GM10248 (cell line): ENCODE results near the gene GPR21.

ENCODE experiments used
- CTCF ChIA-PET: fragments of 300-600 bp; sonication (Branson Sonifier 250); formaldehyde crosslinking; extraction: SDS; loops from one replicate; lab custom pipeline; 2021; ENCODE audit warnings: antibody characterized with exemption; lab: Yijun Ruan, JAX
- POLR2A ChIA-PET: fragments of 350-650 bp; sonication (Branson Sonifier 250); formaldehyde crosslinking; extraction: SDS; loops from one replicate; lab custom pipeline; 2020; ENCODE audit warnings: antibody characterized with exemption; lab: Yijun Ruan, JAX
- DNase-seq: peaks from one replicate; pipeline ENCODE4 v3.0.0; 2012; ENCODE audit errors: extremely low spot score
- TF ChIP-seq, protein P1 (sequence below): IDR thresholded peaks from 2 replicates; pipeline ENCODE4 v1.5.1; 2012; ENCODE audit warnings: mild to moderate bottlenecking, low read depth; ENCODE audit errors: extremely low read depth, missing control alignments, control extremely low read depth

Gene GPR21

DNA sequence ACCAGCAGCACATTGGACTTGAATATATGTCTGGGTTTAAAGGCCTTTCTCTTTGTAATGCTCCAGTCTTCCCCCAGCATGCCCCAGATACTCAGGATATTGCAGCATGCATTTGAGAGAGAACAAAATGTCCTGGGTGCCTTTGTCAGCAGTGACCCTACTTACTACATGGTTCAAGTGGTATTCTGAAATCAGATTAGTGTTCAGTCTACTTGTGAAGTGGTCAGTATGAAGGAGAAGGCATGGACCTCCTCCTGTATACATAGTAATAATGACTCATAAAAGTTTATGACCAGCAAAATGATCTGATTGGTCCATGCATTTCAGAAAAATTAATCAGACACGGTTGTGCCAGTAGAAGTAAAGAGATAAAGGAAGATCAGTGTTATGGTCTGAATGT, 25.4 kb downstream of the GPR21 start:
- CTCF ChIA-PET = no interaction called here
- DNase-seq = no peak
- POLR2A ChIA-PET = no interaction called here
- TF ChIP-seq, protein P1, sequence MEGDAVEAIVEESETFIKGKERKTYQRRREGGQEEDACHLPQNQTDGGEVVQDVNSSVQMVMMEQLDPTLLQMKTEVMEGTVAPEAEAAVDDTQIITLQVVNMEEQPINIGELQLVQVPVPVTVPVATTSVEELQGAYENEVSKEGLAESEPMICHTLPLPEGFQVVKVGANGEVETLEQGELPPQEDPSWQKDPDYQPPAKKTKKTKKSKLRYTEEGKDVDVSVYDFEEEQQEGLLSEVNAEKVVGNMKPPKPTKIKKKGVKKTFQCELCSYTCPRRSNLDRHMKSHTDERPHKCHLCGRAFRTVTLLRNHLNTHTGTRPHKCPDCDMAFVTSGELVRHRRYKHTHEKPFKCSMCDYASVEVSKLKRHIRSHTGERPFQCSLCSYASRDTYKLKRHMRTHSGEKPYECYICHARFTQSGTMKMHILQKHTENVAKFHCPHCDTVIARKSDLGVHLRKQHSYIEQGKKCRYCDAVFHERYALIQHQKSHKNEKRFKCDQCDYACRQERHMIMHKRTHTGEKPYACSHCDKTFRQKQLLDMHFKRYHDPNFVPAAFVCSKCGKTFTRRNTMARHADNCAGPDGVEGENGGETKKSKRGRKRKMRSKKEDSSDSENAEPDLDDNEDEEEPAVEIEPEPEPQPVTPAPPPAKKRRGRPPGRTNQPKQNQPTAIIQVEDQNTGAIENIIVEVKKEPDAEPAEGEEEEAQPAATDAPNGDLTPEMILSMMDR = no peak

DNA sequence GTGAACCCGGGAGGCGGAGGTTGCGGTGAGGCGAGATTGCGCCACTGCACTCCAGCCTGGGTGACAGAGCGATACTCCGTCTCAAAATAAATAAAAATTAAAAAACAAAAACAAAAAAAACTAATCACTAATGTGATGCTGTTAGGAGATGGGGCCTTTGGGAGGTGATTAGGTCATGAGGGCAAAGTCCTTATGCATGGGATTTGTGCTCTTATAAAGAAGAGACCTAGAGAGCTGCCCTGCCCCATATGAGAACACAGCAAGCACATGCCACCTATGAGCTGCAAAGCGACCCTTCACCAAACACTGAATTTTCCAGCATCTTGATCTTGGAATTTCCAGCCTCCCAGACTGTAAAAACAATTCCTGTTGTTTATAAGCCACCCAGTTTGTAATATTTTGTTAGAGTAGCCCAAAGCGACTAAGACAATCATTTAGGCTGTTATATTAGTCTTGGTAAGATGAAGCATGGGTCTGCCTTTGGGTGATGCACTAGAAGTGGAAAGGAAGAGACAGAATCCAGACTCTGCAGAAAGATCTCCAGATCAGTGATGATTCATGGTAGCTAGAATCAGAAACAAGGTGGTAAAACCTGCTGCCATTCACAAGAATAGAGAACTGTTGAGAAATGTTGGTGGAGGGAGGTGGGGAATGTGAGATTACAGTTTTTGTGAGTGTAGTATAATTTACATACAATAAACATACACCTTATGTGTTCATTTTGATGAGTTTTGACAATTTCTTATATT, 26.2 kb downstream of the GPR21 start:
- POLR2A ChIA-PET = no interaction called here
- no peak for DNase-seq
- TF ChIP-seq, protein P1 = no peak
- CTCF ChIA-PET = interaction anchor here (1.0 kb wide), 1 partner anchor 11 kb away, joined by 3 read pairs; no protein-coding TSS in a partner anchor

DNA sequence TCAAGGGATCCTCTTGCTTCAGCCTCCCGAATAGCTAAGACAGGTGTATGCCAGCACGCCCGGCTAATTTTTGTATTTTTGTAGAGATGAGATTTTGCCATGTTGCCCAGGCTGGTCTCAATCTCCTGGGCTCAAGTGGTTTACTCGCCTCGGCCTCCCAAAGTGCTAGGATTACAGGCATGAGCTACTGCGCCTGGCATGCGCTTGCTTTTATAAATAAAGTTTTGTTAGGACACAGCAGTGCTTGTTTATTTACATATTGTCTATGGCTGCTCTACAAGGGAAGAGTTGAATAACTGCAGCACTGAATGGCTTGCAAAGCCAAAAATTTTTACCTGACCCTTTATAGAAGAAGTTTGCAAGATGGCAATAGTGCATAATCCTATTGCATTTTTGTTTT, 27.7 kb downstream of the GPR21 start:
- DNase-seq = no peak
- POLR2A ChIA-PET = no interaction called here
- TF ChIP-seq, protein P1 = no peak
- CTCF ChIA-PET = interaction anchor here (1.3 kb wide), 1 partner anchor 172 kb away, joined by 3 read pairs; no protein-coding TSS in a partner anchor

DNA sequence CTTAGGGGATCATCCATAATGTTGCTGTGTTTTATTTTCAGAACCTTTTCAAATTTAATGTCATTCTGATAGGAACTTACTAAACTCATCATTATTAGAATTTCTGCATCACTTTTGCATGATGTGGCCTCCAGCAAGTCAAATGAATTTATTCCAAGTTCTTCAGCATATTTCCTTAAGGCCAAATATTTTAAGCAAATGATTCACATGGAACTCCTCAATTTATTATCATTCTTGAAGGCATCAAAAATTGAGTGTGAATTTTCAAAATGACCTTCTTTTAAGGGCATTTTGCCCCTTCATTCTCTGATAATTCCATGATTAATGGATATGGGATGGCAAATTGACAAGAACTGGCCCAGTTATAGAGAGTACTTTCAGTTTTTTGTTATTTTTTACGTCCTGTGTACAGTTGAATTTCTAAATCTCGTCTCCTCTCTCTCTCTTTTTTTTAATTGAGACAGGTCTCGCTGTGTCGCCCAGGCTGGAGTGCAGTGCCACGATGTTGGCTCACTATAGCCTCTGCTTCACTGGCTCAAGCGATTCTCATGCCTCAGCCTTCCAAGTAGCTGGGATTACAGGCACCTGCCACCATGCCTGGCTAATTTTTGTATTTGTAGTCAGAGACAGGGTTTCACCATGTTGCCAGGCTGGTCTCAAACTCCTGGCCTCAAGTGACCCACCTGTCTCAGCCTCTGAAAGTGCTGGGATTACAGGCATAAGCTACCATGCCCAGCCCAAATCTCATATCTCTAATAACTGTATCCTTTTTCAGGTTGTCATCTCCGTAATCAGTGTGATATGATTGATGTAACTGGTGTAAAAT, 29.1 kb downstream of the GPR21 start:
- POLR2A ChIA-PET = no interaction called here
- DNase-seq = no peak
- TF ChIP-seq, protein P1 = no peak
- CTCF ChIA-PET = interaction anchor here (1.1 to 1.9 kb wide), 3 partner anchors 9 to 22 kb away, joined by 3 to 5 read pairs (median 3); no protein-coding TSS in a partner anchor

DNA sequence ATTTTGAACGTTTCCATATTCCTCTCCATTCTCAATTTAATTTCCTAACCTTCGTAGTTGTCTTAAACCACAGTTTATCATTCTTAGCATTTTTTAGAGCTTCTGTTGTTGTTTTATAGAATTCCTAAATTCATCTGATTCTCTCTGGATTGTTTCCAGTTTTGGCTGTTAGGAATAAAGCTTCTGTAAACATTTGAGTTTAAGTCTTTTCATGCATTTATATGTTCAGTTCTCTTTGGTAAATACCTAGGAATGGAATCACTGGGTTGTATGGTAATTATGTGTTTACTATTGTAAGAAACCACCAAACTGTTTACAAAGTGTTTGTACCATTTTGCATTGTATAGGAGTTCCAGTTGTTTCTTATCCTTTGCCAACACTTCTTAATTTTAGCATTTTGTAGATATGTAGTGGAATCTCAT, 29.7 kb downstream of the GPR21 start:
- no peak for DNase-seq
- CTCF ChIA-PET = interaction anchor here (1.0 to 1.9 kb wide), 4 partner anchors 10 to 43 kb away, joined by 3 to 5 read pairs (median 4); no protein-coding TSS in a partner anchor

DNA sequence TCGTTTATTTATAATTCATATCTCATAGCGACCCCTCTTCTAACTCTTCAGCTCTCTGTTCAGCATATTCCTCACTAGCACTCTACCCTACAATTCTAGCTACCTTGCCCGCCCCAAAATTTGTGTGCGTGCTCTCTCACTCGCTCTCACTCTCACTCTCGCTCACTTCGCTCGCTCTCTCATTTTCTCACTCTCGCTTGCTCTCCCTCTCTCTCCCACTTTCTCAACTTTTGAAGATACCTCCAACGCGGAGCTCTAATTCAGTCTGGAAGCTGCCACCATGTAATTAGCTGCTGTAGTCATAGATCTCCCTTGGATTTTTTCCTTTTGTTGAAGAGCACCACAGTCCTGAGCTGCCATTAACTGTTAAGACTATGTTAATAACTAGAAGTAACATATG, 30.4 kb downstream of the GPR21 start:
- no peak for DNase-seq
- POLR2A ChIA-PET = no interaction called here
- CTCF ChIA-PET = interaction anchor here (1.0 to 1.9 kb wide), 6 partner anchors 10 to 154 kb away, joined by 3 to 6 read pairs (median 4); no protein-coding TSS in a partner anchor
- TF ChIP-seq, protein P1 = no peak

More for the DNA sequence above, 29.7 kb downstream of the GPR21 start:
- POLR2A ChIA-PET = no interaction called here
- TF ChIP-seq, protein P1 = no peak
